ENCODE measurements around the gene C12orf57. TPM values are rescaled to one million over a fixed set of nuclear protein-coding genes. Genes with fewer than 3 reads are reported as not detected.

C12orf57 gene
- total and polyA plus RNA-seq, 8 donors = 155 to 621 (median 430) TPM

DNA sequence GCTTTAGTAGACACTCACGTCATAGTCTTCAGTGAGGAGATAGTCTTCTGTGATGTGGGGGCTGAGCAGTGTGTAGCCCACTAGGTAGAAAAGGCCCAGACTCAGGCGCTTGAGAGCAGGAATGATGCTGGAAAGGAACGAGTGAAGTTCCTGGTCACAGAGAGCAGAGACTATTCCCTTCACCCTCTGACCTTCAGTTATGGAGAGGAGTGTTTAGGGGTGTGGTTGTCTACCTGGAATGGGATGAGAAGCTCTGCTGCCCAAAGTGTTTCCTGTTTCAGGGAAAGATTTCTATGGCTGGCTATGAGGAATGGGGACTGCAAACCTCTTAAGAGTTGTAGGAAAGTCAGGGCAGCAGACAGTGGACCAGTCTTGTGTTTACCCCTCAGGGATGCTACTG, 35.6 kb downstream of the C12orf57 start:
- Histone ChIP-seq H3K9me3 (no peaks in the 10 kb centered on the region), H3K36me3 (peaks cover 73 to 98% (median 97%) of the 10 kb centered on the region in 4 donors), H3K4me1 (peaks cover 30 to 44% (median 38%) of the 10 kb centered on the region in 4 donors), H3K4me3 (no peak overlapping the region), H3K27me3 (no peaks in the 10 kb centered on the region), H3K27ac (peak overlapping the region; percentile 28 to 71 (median 61))
- intact Hi-C loops (cut with DNase I; ENCODE audit: low total_unique reads) = loop anchor here (5.0 kb wide), 1 partner anchor 33 kb away; no protein-coding TSS in a partner anchor
- 60 to 84% (median 65%) methylated on average over 3 of the region's 3 CpGs for WGBS, 5 donors
- no peak for DNase-seq
- TF ChIP-seq EP300 (IDR thresholded peaks at IDR 0.05) (no peak), POLR2AphosphoS5 (IDR thresholded peaks at IDR 0.05) (no peak), POLR2A (IDR thresholded peaks at IDR 0.05) (no peak)
- TF ChIP-seq, protein P1, sequence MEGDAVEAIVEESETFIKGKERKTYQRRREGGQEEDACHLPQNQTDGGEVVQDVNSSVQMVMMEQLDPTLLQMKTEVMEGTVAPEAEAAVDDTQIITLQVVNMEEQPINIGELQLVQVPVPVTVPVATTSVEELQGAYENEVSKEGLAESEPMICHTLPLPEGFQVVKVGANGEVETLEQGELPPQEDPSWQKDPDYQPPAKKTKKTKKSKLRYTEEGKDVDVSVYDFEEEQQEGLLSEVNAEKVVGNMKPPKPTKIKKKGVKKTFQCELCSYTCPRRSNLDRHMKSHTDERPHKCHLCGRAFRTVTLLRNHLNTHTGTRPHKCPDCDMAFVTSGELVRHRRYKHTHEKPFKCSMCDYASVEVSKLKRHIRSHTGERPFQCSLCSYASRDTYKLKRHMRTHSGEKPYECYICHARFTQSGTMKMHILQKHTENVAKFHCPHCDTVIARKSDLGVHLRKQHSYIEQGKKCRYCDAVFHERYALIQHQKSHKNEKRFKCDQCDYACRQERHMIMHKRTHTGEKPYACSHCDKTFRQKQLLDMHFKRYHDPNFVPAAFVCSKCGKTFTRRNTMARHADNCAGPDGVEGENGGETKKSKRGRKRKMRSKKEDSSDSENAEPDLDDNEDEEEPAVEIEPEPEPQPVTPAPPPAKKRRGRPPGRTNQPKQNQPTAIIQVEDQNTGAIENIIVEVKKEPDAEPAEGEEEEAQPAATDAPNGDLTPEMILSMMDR (IDR thresholded peaks at IDR 0.05) = no peak

DNA sequence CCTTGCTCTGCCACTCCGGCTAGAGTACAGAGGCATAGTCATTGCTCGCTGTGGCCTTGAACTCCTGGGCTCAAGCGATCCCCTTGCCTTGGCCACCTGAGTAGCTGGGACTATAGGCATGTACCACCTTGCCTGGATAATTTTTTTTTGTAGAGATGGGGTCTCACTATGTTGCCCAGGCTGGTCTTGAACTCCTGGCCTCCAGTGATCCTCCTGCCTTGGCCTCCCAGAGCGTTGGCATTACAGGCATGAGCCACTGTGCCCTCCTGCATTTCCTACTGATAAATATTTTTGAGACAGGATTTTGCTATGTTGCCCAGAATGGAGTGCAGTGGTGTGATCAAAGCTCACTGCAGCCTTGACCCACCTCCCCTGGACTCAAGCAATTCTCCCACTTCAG, 36.3 kb downstream of the C12orf57 start:
- no peak overlapping the region for H3K4me3 ChIP-seq
- no peaks in the 10 kb centered on the region for H3K27me3 ChIP-seq
- H3K4me1 ChIP-seq = peaks cover 30 to 44% (median 38%) of the 10 kb centered on the region in 4 donors
- 94 to 99% (median 96%) methylated on average over 4 of the region's 4 CpGs for WGBS, 5 donors
- no peaks in the 10 kb centered on the region for H3K9me3 ChIP-seq
- DNase-seq = no peak
- H3K27ac ChIP-seq = peak overlapping the region in 4 of 5 donors; percentile 32 to 71 (median 66)
- TF ChIP-seq, protein P1 (IDR thresholded peaks at IDR 0.05) = no peak
- TF ChIP-seq POLR2AphosphoS5 (IDR thresholded peaks at IDR 0.05) (no peak), EP300 (IDR thresholded peaks at IDR 0.05) (no peak), POLR2A (IDR thresholded peaks at IDR 0.05) (no peak)
- intact Hi-C loops (cut with DNase I; ENCODE audit: low total_unique reads) = no loop called here
- peaks cover 67 to 96% (median 94%) of the 10 kb centered on the region in 4 donors for H3K36me3 ChIP-seq

DNA sequence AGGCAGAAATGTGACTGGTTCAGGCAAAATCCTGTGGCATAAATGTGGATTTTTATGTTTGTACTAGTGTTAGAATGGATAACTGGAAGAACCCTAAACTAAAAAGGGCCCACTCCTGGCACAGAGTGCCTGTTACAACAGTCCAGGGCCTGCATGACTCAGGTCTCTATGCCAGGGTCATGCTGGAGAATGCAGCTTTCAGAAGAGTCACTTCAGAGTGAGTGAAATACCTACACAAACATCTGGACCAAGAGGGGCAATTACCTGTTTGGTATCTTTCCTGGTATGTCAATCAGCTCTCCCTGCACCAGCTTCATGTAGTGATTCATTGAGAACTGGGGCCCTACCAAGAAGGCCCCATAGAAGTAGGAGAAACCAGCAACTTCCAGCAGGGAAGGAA, 36.9 kb downstream of the C12orf57 start:
- peak overlapping the region; percentile 4 to 71 (median 63) for H3K27ac ChIP-seq
- DNase-seq = peak in 1 of 2 donors; percentile 16
- H3K36me3 ChIP-seq = peaks cover 60 to 95% (median 89%) of the 10 kb centered on the region in 4 donors
- no peaks in the 10 kb centered on the region for H3K9me3 ChIP-seq
- H3K4me1 ChIP-seq = peaks cover 30 to 44% (median 38%) of the 10 kb centered on the region in 4 donors
- TF ChIP-seq, protein P1 (IDR thresholded peaks at IDR 0.05) = no peak
- TF ChIP-seq POLR2AphosphoS5 (IDR thresholded peaks at IDR 0.05) = no peak
- TF ChIP-seq EP300 (IDR thresholded peaks at IDR 0.05) = no peak
- no peak for TF ChIP-seq POLR2A (IDR thresholded peaks at IDR 0.05)
- no peak overlapping the region for H3K4me3 ChIP-seq
- no peaks in the 10 kb centered on the region for H3K27me3 ChIP-seq
- intact Hi-C loops (cut with DNase I; ENCODE audit: low total_unique reads) = no loop called here

DNA sequence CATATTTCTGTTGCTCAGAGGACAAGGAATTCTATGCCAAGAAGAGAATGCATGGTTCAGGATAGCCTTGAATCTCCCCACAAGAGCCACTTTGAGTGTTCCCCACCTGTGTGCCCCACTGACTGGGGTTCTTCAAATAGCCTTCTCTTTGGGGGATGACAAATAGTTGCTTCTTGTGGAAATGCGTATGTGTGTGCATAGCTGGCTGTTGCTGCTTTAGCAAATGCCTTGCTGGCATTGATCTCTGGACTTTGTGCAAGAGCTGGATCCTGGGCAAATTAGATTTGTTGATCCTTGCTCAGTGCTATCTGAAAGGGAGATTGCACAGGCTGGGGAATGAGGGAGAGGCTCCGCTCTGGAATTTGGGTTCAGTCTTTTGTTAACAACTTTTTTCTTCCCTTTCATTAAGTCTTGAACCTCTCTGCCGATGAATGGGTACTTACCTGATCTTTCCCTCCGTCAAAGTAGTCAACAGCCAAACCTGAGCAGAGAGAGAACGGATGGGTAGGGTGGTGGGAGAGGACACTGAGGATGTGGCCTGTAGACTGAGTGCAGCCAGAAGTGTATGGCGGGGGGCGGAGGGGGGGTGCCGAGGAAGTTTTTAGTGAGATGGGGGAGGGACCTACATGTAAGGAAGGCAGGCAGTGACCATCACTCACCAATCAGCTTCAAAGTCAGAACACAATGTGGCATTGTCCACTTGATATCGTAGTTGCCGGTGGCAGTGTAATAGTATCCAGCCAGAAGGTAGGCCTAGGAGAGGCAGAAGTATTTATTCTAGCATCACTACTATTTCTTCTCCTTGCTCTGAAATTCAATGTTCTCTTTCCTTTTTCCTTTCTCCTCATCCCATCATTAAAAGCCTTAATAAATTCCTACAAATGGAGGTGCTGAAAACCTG, 37.6 kb downstream of the C12orf57 start:
- TF ChIP-seq POLR2A (IDR thresholded peaks at IDR 0.05) = no peak
- TF ChIP-seq POLR2AphosphoS5 (IDR thresholded peaks at IDR 0.05) = peak in 2 of 3 donors; percentile 36 to 57
- no peaks in the 10 kb centered on the region for H3K27me3 ChIP-seq
- peak; percentile 55 to 71 for DNase-seq
- WGBS, 5 donors = 34 to 70% (median 55%) methylated on average over 10 of the region's 10 CpGs
- no peak overlapping the region for H3K4me3 ChIP-seq
- peak overlapping the region; percentile 4 to 71 (median 63) for H3K27ac ChIP-seq
- no peaks in the 10 kb centered on the region for H3K9me3 ChIP-seq
- intact Hi-C loops (cut with DNase I; ENCODE audit: low total_unique reads) = no loop called here
- H3K4me1 ChIP-seq = peaks cover 30 to 44% (median 38%) of the 10 kb centered on the region in 4 donors
- H3K36me3 ChIP-seq = peaks cover 54 to 95% (median 85%) of the 10 kb centered on the region in 4 donors
